ENCODE results near the gene CNPY1. TPM values are rescaled to one million over a fixed set of nuclear protein-coding genes. Genes with fewer than 3 reads are reported as not detected.

Gene CNPY1
- total RNA-seq, 1 experiment from 2014 or later, result not detected

DNA sequence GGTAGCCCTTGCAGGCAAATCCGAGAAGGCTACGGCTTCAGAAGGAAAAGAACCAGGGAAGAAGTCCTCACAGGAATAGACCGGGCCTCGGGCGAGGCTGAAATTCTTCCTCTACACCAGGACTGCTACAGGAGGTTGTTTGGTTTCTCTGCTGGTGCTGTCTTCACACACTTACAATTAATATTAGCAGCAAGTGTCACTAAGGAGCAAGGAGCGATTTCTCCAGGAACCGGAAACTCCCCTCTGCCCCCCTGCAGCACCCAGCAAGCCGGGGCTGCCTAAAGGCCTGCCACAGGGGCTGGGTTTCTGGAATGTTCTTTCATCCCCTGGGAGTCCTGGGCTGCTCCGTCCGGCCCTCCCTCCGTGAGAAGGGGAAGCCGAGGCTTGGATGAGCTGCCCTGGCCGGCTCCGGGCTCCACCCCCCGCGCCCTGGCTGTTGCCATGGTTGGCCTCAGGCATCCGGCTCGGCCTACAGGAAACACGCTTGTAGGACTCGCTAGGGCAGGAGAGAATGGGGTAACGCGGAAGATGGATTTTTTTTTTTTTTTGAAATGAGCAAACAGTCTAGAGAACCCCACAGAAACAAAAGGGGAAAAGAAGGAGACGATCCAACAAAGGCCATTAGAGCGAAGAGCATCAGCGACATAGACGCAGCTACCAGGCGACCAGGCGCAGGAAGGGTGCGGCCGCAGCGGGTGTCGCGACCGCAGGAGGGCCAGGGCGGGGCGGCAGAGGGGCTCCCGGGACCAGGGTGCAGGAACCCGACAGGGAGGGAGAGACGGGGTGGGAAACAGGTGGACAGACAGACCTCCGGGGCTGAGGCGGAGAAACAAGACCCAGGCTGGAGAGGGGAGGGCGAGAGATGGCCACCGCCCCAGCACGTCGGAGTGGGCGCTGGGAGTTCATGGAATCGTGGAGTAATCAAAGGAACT is 55.4 kb downstream of the CNPY1 start:
- H3K36me3 ChIP-seq, result no peaks in the 10 kb centered on the region
- no peak overlapping the region for H3K4me3 ChIP-seq
- no peaks in the 10 kb centered on the region for H3K27me3 ChIP-seq
- no peaks in the 10 kb centered on the region for H3K9me3 ChIP-seq
- DNase-seq, result no peak

DNA sequence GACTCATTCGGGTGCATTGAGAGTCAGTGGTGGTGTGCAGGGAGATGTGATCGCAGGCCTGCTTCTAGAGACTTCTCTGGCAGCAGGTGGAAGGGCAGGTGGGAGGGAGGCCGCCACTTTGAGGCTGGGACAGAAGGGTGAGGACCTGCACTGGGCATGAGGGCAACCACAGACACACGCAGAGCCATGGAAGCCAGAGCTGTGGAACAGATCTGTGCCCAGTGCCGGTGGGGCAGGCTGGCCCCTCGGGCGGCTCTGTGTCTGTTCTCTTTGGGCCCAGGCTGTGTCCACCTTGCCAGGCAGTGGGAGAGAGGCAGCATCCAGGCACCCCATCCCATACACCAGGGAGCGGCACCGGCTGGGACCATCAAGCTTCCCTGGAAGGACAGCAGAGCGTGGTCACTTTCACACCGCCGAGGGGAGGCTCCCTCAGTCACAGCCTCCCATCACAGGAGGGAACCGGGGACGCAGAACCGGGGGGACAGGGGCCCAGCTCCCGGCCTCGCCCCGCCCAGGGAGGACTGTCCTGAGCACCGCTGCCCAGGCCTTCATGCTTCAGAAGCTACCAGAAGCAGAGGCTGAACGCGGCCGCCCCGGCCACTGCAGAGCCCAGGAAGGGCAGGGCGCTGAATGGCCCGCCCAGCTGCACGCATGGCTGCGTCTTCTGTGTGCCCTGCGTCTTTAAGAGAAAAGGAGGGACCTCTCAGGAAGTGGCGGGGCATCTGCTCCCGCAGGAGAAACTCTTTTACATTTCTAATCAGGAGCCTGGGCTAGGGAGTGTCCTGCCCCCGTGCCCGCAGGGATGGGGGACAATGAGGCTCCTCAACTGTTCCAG is 56.3 kb downstream of the CNPY1 start:
- Histone ChIP-seq H3K27me3 (no peaks in the 10 kb centered on the region), H3K36me3 (no peaks in the 10 kb centered on the region), H3K9me3 (no peaks in the 10 kb centered on the region), H3K4me3 (no peak overlapping the region)
- no peak for DNase-seq

DNA sequence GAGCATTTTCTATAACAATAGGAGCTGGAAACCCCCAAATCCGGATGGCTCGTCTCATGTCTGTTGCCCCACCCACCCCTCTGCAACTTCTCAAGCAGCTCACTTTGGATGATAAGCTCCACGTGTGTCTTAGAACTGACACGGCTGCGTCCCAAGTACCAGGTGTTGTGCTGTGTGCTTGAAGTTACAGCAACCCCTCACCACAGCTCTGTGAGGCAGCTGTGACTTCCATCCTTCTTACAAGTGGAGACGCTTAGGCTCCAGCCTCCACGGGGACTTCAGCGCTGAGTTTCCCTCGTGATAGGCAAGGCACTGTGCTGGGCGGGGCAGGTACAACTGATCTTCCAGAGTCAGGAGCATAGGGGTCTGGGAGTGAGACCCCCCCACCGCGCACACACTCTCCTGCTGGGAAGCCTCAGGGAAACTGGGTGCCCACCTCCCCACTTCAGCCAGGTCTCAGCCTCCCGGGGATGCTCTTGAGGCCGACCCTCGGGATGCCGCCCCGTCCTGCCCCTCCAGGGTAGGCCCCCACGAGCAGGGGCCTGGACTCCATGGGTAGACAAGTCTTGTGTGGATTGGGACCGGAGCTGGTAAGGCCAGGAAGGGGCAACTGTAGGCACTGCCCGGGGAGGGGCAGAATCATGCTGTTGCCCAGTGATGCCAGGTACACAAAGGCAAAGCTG is 57.1 kb downstream of the CNPY1 start:
- H3K4me3 ChIP-seq, result no peak overlapping the region
- no peaks in the 10 kb centered on the region for H3K27me3 ChIP-seq
- H3K36me3 ChIP-seq, result no peaks in the 10 kb centered on the region
- no peak for DNase-seq
- H3K9me3 ChIP-seq, result no peaks in the 10 kb centered on the region

DNA sequence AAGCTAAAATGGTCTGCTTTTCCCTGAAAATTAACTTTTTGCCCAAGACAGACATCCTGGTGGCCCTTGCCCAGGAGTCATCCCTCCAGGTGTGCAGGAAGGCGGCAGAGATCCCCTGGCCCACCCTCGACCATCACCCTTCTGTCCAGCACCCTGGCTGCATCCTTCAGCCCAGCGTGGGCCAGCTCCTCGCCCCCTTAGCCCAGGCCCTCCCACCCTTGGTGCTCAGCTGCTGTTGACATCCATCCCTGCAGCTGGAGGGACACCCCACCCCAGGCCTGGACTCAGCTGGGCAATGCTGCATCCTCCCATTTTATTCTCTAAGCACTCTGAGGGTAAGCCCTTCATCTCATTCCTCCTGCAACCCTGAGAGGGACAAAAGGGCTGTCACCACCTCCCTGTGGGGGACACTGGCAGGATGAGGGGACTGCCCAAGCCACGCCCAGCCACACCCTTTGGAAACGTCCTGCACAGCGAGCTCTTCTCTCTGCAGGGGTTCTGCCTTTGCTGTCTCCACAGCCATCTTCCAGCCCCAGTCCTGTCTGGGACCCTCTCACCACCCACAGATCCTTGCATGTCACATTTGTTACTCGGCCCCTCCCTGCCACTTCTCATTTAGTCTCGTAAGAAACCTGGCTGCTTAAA is 57.8 kb downstream of the CNPY1 start:
- Histone ChIP-seq H3K27me3 (no peaks in the 10 kb centered on the region), H3K36me3 (no peaks in the 10 kb centered on the region), H3K4me3 (no peak overlapping the region), H3K9me3 (no peaks in the 10 kb centered on the region)
- DNase-seq, result no peak

DNA sequence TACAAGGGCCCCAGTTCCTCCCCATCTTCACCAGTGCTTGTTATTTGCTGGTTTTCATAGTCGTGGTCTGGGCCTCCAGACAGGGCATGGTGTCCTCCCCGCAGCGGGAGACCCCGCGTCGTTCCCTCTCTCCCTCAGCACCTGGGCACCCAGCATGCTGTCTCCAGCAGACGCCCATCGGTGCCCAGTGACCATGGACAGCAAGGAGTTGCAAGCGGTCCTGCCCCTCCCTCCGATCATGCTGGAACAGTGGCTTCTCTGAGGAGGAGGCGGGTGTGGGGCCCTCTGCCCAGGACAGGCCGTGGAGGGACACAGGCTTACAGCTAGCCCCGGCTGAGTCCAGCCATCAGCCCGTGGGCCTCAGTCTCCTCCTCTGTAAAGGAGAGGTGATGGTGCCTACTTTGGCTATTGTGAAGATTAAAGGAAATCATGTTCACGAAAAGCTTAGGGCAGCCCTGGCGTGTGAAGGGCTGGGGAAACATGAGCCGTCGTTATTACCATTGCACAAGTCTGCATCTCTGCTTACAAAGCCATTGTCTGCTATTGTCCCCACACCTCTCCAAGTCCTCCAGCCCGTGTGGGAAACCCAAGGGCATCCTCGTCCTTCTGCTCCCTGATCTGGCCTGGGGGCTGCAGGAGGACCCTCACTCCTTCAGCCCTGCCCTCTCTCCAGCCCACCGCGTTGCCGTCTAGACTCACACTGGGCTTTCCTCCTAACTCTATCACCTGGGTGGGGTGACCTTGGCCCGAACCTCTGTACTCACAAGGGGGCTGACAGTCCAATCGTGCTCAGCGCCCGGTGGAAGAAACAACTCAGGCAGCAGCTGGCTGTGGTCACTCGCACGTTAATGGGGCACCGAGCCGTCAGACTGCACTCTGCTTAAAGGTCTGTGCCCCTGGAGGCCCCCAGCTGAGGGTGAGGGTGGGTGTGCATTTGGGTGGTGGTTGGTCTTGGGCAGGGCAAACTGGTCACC is 58.6 kb downstream of the CNPY1 start:
- no peaks in the 10 kb centered on the region for H3K27me3 ChIP-seq
- DNase-seq, result no peak
- H3K9me3 ChIP-seq, result no peaks in the 10 kb centered on the region
- H3K4me3 ChIP-seq, result no peak overlapping the region
- no peaks in the 10 kb centered on the region for H3K36me3 ChIP-seq

DNA sequence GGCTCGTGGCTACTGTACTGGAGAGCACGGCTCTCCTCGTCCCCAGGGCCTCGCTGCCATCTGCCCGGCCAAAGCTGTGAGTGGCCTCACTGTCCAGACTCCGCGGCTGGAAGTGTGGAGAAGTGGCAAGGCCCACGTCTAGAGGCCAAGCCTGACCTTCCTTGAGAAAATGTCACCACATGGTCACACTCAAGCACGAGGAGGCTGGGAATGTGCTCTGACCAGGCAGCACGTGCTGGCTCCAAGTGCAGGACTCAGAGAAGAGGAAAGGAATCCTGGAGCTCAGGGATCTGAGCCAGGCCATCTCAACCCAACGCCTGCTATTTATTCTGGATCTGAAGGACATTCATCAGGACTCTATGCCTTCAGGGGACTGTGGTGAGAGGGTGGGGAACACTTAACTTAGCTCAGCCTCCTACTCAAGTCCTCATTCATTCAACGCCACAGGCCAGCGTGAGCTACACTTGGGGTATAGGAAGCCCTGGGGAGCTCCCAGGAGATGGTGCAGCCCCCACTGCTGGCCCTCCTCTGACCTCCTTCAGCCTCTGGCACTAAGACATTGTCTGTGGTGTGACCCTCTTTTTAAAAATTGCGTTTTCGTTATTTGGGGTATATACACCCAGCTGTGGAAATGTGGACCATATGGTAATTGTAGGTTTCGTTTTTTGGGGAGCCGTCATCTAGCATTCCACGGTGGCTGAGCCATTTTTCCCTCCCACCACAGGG is 59.4 kb downstream of the CNPY1 start:
- no peak for DNase-seq
- H3K4me3 ChIP-seq, result no peak overlapping the region
- no peaks in the 10 kb centered on the region for H3K9me3 ChIP-seq
- H3K27me3 ChIP-seq, result no peaks in the 10 kb centered on the region
- H3K36me3 ChIP-seq, result no peaks in the 10 kb centered on the region

DNA sequence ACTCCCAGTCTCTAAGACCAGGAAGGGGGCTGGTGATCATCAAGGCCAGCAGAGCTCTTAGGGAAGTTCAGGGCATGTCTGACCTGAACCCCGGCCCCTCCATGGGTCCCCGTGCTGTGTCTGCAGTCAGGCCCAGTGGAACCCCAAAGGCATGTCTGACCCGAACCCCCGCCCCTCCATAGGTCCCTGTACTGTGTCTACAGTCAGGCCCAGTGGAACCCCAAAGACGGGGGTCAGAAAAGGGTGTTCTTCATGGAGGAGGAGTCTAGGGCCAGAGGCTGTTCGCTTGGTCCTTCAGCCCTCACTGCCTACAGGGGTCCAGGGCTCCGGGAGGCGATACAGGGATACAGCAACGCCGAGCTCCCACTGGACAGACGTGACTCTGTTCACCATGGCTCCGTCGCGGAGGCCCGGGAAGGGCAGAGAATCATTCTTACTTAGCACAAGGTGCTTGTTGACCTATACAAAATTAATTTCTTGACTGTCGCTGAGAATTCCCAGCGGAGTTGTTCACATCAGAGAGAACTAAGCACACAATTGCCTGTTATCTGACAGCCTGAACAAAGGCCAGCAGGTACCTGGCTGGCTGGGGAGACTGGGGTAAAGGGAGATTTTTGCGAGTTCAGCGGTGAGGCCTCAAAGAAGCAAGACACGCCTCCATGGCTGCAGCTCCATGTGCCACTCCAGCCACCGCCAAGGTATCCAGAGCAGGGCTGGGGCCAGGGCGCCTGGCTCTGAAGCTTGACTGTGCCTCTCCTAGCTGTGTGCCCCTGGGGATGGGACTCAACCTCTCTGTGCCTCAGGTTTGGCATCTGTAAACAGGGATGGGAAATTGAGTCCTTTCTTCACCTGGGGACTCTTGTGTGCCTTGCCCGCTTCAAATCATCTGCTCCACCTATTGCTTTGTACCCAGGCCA is 61.6 kb downstream of the CNPY1 start:
- no peaks in the 10 kb centered on the region for H3K36me3 ChIP-seq
- no peaks in the 10 kb centered on the region for H3K27me3 ChIP-seq
- no peak overlapping the region for H3K4me3 ChIP-seq
- H3K9me3 ChIP-seq, result no peaks in the 10 kb centered on the region
- no peak for DNase-seq

DNA sequence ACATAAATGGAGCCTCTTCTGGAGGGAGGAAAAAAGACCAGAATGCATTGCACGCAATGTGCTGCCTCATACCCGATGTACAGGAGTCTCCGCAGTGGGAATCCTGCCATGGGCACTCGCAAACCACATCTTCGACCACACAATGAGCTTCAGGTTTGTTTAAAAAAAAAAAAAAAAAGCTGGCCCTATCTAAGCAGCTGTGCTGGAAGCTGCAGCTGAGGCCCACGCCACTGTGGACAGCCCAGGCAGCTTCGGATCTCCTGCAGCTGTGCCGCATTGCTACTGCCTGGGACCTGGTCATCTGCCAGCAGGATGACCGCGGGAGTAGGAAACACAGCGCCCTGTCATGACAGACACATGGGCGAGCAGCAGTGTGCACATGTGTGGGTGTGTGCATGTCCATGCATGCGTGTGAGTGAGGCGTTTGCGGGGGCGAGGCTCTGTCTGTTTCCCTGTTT is 62.5 kb downstream of the CNPY1 start:
- Histone ChIP-seq H3K4me3 (no peak overlapping the region), H3K27me3 (no peaks in the 10 kb centered on the region), H3K9me3 (no peaks in the 10 kb centered on the region), H3K36me3 (no peaks in the 10 kb centered on the region)
- peak; percentile 23 for DNase-seq

DNA sequence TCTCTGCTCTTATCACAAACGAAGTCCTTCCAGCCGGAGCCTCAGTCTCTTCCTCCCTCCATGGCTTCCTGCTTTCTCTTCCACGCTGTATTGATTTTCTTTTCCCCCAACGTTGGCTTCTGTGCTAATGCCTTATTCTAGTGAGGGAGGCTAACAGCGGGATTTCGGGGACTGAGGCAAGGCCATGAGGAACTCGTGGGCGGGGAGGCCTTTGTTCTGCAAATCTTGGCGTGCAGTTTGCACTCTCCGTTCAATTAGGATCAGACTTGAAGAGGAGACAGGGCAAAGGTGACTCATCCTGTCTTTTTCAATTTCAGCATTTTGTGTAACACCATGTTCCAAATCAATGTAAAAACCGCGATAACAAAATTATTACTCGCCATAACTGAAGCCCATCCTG is 63.1 kb downstream of the CNPY1 start:
- no peak overlapping the region for H3K4me3 ChIP-seq
- H3K27me3 ChIP-seq, result no peaks in the 10 kb centered on the region
- no peak for DNase-seq
- H3K36me3 ChIP-seq, result no peaks in the 10 kb centered on the region
- H3K9me3 ChIP-seq, result no peaks in the 10 kb centered on the region

DNA sequence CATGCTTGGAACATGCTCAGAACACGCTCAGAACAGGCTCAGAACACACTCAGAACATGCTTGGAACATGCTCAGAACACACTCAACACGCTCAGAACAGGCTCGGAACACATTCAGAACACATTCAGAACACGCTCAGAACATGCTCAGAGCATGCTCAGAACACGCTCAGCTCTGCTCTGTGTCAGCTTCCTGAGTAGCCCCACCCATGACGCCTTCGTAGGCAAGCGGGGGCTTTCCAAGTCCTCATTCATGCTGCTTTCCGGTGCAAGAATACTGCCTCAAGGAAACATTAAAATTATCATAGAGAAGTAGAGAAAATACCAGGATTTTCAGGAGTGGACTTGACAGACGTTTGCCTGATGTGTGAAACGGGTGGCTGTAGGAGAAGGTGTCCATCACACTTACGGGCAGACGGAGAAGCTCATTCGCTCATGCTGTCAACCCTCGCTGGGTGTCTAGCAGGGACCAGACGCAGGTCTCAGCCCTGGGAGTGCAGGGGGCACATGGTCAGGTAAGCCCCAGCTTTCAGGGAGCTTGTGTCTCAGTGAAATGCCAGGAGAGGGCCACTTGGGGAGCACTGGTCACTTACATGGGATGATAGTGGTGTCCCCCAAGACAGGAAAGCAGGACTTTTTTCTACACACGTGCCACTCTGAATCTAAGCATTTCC is 63.7 kb downstream of the CNPY1 start:
- Histone ChIP-seq H3K27me3 (no peaks in the 10 kb centered on the region), H3K36me3 (no peaks in the 10 kb centered on the region), H3K9me3 (no peaks in the 10 kb centered on the region), H3K4me3 (no peak overlapping the region)
- no peak for DNase-seq

DNA sequence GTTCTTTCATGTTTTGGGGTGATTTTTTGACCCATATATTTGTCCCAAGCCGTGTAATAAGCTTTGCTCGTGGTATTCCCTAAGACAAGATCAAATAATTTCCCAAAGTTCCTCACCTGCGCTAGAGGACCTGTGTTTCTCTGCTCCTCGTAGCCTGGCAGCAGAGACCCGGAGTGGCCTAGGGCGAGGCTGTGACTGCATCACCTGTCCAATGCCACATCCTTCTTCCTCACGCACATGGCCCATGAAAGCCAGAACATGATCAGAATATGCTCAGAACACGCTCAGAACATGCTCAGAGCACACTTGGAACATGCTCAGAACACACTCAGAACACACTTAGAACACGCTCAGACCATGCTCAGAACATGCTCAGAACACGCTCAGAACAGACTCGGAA is 64.6 kb downstream of the CNPY1 start:
- DNase-seq, result no peak
- no peaks in the 10 kb centered on the region for H3K36me3 ChIP-seq
- no peak overlapping the region for H3K4me3 ChIP-seq
- no peaks in the 10 kb centered on the region for H3K27me3 ChIP-seq
- H3K9me3 ChIP-seq, result no peaks in the 10 kb centered on the region

DNA sequence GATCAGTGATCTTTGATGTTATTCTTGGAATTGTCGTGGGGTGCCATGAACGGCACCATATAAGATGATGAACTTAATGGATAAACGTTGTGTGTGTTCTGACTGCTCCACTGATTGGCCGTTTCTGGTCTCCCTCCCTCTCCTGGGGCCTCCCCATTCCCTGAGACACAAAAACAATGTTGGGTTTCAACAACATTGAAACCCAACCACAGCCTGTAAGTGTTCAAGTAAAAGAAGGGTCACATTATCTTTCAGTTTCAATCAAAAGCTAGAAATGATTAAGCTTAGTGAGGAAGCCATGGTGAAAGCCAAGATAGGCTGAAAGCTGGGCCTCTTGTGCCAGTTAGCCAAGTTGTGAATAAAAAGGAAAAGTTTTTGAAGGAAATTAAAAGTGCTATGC is 68.9 kb downstream of the CNPY1 start:
- H3K27me3 ChIP-seq, result no peaks in the 10 kb centered on the region
- no peaks in the 10 kb centered on the region for H3K9me3 ChIP-seq
- no peaks in the 10 kb centered on the region for H3K36me3 ChIP-seq
- DNase-seq, result no peak
- no peak overlapping the region for H3K4me3 ChIP-seq

DNA sequence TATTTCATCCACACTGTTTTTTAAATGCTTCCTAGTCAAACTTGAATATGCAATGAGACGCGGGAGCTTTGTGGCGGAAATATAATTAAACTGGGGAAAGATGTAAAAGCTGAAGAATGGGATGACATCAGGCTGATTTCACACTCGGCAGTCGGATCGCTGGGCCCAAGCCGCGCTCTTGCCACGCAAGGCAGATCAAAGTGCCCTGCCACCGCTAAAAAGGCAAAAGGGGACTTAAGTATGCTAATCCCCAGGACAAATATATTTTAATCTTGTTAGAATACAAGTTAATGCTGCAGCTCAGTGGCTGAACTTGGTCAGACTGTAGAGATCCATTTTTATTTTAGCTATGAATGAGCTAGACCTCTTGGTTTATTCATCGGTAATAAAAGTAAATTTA is 74.6 kb downstream of the CNPY1 start:
- no peak for DNase-seq
- H3K36me3 ChIP-seq, result no peaks in the 10 kb centered on the region
- H3K4me3 ChIP-seq, result no peak overlapping the region
- H3K9me3 ChIP-seq, result no peaks in the 10 kb centered on the region
- H3K27me3 ChIP-seq, result no peaks in the 10 kb centered on the region; the same call in 1 of the 2 replicates
